Hepatocyte (in vitro differentiated cells): Measurements from ENCODE around the gene WDR1. TPM values are rescaled to one million over a fixed set of nuclear protein-coding genes. Genes with fewer than 3 reads are reported as not detected.

Experiments used
- DNase-seq: peaks from one replicate; pipeline ENCODE4 v3.0.0-alpha.2; 2016; ENCODE audit warnings: low spot score
- H2AFZ ChIP-seq: fragments of 200-600 bp; sonication (generic); 2 replicates; pipeline ENCODE4 v1.6.0; 2016; ENCODE audit warnings: antibody characterized with exemption, mild to moderate bottlenecking
- H3K27ac ChIP-seq: fragments of 200-600 bp; sonication (generic); 2 replicates; pipeline ENCODE4 v1.5.1; 2016; ENCODE audit warnings: mild to moderate bottlenecking
- H3K27me3 ChIP-seq: fragments of 200-600 bp; sonication (generic); 2 replicates; pipeline ENCODE4 v1.6.1; 2016
- H3K36me3 ChIP-seq: fragments of 200-600 bp; sonication (generic); replicated peaks from 2 replicates; pipeline ENCODE4 v1.5.1; 2016; ENCODE audit warnings: low read depth; ENCODE audit not compliant: insufficient read depth
- H3K4me1 ChIP-seq: fragments of 200-600 bp; sonication (generic); 2 replicates; pipeline ENCODE4 v1.5.1; 2016; ENCODE audit warnings: mild to moderate bottlenecking, moderate library complexity; ENCODE audit not compliant: insufficient read depth
- H3K4me2 ChIP-seq: fragments of 200-600 bp; sonication (generic); 2 replicates; pipeline ENCODE4 v1.6.0; 2016
- H3K4me3 ChIP-seq: fragments of 200-600 bp; sonication (generic); 2 replicates; pipeline ENCODE4 v1.5.1; 2016; ENCODE audit warnings: mild to moderate bottlenecking
- H3K79me2 ChIP-seq: fragments of 200-600 bp; sonication (generic); 2 replicates; pipeline ENCODE4 v1.6.0; 2017; ENCODE audit warnings: mild to moderate bottlenecking
- H3K9me2 ChIP-seq: fragments of 200-600 bp; sonication (generic); replicated peaks from 2 replicates; pipeline ENCODE4 v1.6.0; 2017; ENCODE audit warnings: mild to moderate bottlenecking; ENCODE audit not compliant: insufficient read depth
- H3K9me3 ChIP-seq: fragments of 200-600 bp; sonication (generic); 2 replicates; pipeline ENCODE4 v1.5.1; 2016; ENCODE audit warnings: low read depth, mild to moderate bottlenecking
- H4K20me1 ChIP-seq: fragments of 200-600 bp; sonication (generic); 2 replicates; pipeline ENCODE4 v1.6.0; 2016; ENCODE audit warnings: mild to moderate bottlenecking; ENCODE audit not compliant: insufficient read depth, poor library complexity, severe bottlenecking
- CTCF ChIP-seq: fragments of 200-600 bp; sonication (generic); IDR thresholded peaks from 2 replicates; pipeline ENCODE4 v1.5.1; 2016; ENCODE audit warnings: antibody characterized with exemption, mild to moderate bottlenecking; ENCODE audit not compliant: poor library complexity
- EZH2 ChIP-seq: fragments of 200-600 bp; sonication (generic); IDR thresholded peaks from 2 replicates; pipeline ENCODE4 v1.6.1; 2016; ENCODE audit warnings: antibody characterized with exemption, mild to moderate bottlenecking, borderline replicate concordance
- EZH2phosphoT487 ChIP-seq: fragments of 200-600 bp; sonication (generic); IDR thresholded peaks from one replicate; pipeline ENCODE4 v1.6.1; 2018; ENCODE audit warnings: antibody characterized with exemption, mild to moderate bottlenecking, low read depth, moderate library complexity; ENCODE audit not compliant: unreplicated experiment, severe bottlenecking
- WGBS: methylation state at CpG from one replicate; pipeline ENCODE4 v1.1.6; 2016; ENCODE audit warnings: low lambda C conversion rate; ENCODE audit errors: missing lambda C conversion rate; 5-methylcytosine and 5-hydroxymethylcytosine counted together
- polyA plus RNA-seq: library from polyadenylated mRNA; unstranded; fragments of >200 nt; fragmentation: Nextera tagmentation; extraction: Ambion mirVana; gene quantifications from 2 replicates; pipeline ENCODE4 v1.2.1, GENCODE V29; 2016
- total RNA-seq: library from RNA; depleted of rRNA; stranded (reverse); fragments of >200 nt; gene quantifications from 2 replicates; pipeline ENCODE4 v1.2.3, GENCODE V29; 2014

The WDR1 gene
- total and polyA plus RNA-seq, 2 experiments from 2014 or later = 176 to 179 TPM

DNA sequence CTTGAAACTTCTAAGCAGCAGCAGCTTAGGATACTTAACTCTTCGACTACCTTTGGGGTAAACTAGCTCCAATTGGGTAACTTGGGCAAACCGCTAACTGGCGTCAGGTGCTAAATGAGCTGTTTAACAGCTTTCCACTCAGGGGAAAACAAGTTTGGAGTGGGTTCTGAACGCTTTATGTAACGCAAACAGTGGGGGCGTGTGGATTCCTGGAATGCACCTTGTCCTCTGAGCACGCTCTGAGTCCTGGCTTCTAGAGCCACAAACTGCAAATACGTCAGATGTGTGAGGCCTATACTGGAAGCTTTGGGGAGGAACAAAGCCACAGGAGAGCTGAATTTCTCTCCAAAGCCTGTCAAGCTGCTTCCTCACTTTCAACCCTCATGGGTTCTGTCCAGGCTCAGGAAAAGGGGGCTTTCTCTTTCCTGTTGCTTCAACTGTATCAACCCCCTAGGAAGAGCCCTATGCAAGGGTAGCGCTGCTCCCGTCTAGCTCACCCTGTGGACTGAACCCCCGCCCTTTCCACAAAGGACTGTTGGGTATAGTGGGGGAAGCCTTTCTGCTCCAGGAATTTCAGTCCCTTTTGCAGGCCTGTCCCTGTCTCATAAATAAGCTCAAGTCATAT, 4.5 kb upstream of the WDR1 start:
- H3K79me2 ChIP-seq = peaks cover under 1% of the 10 kb centered on the region
- no peak for TF ChIP-seq CTCF
- no peak for TF ChIP-seq EZH2
- TF ChIP-seq EZH2phosphoT487 = no peak
- no peaks in the 10 kb centered on the region for H3K36me3 ChIP-seq
- H4K20me1 ChIP-seq = no peaks in the 10 kb centered on the region
- H3K27ac ChIP-seq = peak overlapping the region; percentile 97
- H3K4me2 ChIP-seq = peak overlapping the region; percentile 46
- H3K9me3 ChIP-seq = no peaks in the 10 kb centered on the region
- no peak overlapping the region for H2AFZ ChIP-seq
- no peaks in the 10 kb centered on the region for H3K9me2 ChIP-seq
- peaks cover 39% of the 10 kb centered on the region for H3K4me1 ChIP-seq
- H3K4me3 ChIP-seq = no peak overlapping the region
- peak; percentile 58 for DNase-seq
- no peaks in the 10 kb centered on the region for H3K27me3 ChIP-seq
- WGBS = 65% methylated on average over 11 of the region's 11 CpGs

DNA sequence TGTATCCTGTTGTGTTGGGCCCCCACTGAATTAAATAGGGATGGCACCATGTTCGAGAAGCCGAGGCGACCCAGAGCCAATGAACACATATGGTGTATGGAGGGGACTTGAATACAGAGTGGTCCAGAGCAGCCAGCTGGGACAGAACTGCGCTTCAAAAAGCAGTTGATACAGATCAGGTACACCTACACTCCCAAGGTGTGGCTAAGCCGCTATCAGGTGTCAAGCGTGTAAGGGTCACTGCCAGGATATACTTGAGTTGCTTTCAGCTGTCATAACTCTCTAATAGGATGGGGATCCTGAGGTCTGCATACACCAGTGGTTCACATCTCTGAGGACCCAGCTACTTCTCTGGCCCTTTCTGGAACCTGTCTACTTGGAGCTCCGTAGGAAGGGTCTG, 3.2 kb upstream of the WDR1 start:
- no peak for DNase-seq
- H3K36me3 ChIP-seq = no peaks in the 10 kb centered on the region
- 93% methylated on average over 7 of the region's 7 CpGs for WGBS
- peaks cover 47% of the 10 kb centered on the region for H3K4me1 ChIP-seq
- no peaks in the 10 kb centered on the region for H3K27me3 ChIP-seq
- H3K4me3 ChIP-seq = no peak overlapping the region
- H3K9me3 ChIP-seq = no peaks in the 10 kb centered on the region
- peak overlapping the region; percentile 97 for H3K27ac ChIP-seq
- TF ChIP-seq EZH2 (no peak), EZH2phosphoT487 (no peak), CTCF (no peak)
- H3K4me2 ChIP-seq = no peak overlapping the region
- no peak overlapping the region for H2AFZ ChIP-seq
- peaks cover 11% of the 10 kb centered on the region for H4K20me1 ChIP-seq
- peaks cover 13% of the 10 kb centered on the region for H3K79me2 ChIP-seq
- H3K9me2 ChIP-seq = no peaks in the 10 kb centered on the region

DNA sequence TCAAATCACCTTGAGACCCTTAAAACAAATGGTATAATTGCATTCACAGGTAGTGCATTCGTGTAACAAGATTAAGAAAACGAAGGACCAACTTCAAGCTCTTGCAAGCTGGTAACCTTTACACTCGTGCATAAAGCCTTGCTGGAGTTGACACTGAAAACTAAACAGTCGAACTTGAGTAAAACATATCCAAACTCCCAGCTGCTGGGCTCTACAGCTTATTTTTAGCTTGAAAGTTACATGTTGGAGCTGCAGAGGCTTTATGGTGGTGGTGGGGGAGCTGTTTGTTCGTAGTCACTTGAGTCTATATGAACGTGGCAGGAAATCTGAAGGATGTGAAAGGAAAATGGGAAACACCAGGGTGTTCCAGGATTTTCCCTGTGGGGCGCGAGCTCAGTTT, 2.7 kb upstream of the WDR1 start:
- 82% methylated on average over 7 of the region's 8 CpGs for WGBS
- H3K9me2 ChIP-seq = no peaks in the 10 kb centered on the region
- no peak overlapping the region for H3K4me3 ChIP-seq
- no peaks in the 10 kb centered on the region for H3K27me3 ChIP-seq
- DNase-seq = no peak
- H3K79me2 ChIP-seq = peaks cover 18% of the 10 kb centered on the region
- TF ChIP-seq EZH2 (no peak), EZH2phosphoT487 (no peak), CTCF (no peak)
- H3K4me2 ChIP-seq = no peak overlapping the region
- no peaks in the 10 kb centered on the region for H3K36me3 ChIP-seq
- peaks cover 16% of the 10 kb centered on the region for H4K20me1 ChIP-seq
- peaks cover 51% of the 10 kb centered on the region for H3K4me1 ChIP-seq
- H2AFZ ChIP-seq = no peak overlapping the region
- H3K9me3 ChIP-seq = no peaks in the 10 kb centered on the region
- H3K27ac ChIP-seq = no peak overlapping the region
